Neural crest cell (in vitro differentiated cells): ENCODE data around the gene SEMA7A. TPM values are rescaled to one million over a fixed set of nuclear protein-coding genes. Genes with fewer than 3 reads are reported as not detected.

ENCODE experiments used
- DNase-seq: peaks from one replicate; pipeline ENCODE4 v3.0.0; 2021; ENCODE audit warnings: low read depth, mixed read lengths, low spot score
- H3K27ac Mint-ChIP-seq: one replicate; pipeline ENCODE4 v1.8.0; 2021; ENCODE audit warnings: mild to moderate bottlenecking, mixed read lengths; ENCODE audit not compliant: unreplicated experiment
- H3K27me3 Mint-ChIP-seq: 2 replicates; pipeline ENCODE4 v1.8.0; 2021; ENCODE audit warnings: low read depth, mild to moderate bottlenecking, mixed read lengths
- H3K36me3 Mint-ChIP-seq: 2 replicates; pipeline ENCODE4 v1.8.0; 2021; ENCODE audit warnings: low read depth, mild to moderate bottlenecking, mixed read lengths
- H3K4me1 Mint-ChIP-seq: 2 replicates; pipeline ENCODE4 v1.8.0; 2021; ENCODE audit warnings: mixed read lengths
- H3K4me3 Mint-ChIP-seq: one replicate; pipeline ENCODE4 v1.8.0; 2021; ENCODE audit warnings: mild to moderate bottlenecking, mixed read lengths
- H3K9me3 Mint-ChIP-seq: 2 replicates; pipeline ENCODE4 v1.8.0; 2021; ENCODE audit warnings: mixed read lengths
- total RNA-seq: library from RNA; stranded (reverse); gene quantifications from 2 replicates; pipeline ENCODE4 v1.2.1, GENCODE V29; 2021
- TF ChIP-seq, protein P1 (sequence below): fragments of 200-600 bp; sonication (generic); conservative IDR thresholded peaks from 2 replicates; pipeline ENCODE4 v1.5.0; 2021; ENCODE audit warnings: antibody characterized with exemption, mild to moderate bottlenecking

The SEMA7A gene
- total RNA-seq, 1 donor from 2014 or later = 14.4 TPM

- no peak overlapping the region for H3K4me3 Mint-ChIP-seq
- no peak for DNase-seq
- H3K9me3 Mint-ChIP-seq = no peaks in the 10 kb centered on the region
- no peaks in the 10 kb centered on the region for H3K36me3 Mint-ChIP-seq
- H3K27ac Mint-ChIP-seq = no peak overlapping the region
- H3K4me1 Mint-ChIP-seq = peaks cover 19% of the 10 kb centered on the region
- peaks cover 15% of the 10 kb centered on the region for H3K27me3 Mint-ChIP-seq
- TF ChIP-seq, protein P1, sequence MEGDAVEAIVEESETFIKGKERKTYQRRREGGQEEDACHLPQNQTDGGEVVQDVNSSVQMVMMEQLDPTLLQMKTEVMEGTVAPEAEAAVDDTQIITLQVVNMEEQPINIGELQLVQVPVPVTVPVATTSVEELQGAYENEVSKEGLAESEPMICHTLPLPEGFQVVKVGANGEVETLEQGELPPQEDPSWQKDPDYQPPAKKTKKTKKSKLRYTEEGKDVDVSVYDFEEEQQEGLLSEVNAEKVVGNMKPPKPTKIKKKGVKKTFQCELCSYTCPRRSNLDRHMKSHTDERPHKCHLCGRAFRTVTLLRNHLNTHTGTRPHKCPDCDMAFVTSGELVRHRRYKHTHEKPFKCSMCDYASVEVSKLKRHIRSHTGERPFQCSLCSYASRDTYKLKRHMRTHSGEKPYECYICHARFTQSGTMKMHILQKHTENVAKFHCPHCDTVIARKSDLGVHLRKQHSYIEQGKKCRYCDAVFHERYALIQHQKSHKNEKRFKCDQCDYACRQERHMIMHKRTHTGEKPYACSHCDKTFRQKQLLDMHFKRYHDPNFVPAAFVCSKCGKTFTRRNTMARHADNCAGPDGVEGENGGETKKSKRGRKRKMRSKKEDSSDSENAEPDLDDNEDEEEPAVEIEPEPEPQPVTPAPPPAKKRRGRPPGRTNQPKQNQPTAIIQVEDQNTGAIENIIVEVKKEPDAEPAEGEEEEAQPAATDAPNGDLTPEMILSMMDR = no peak
Observed at GRCh38 chr15:74377831-74378766, 55.7 kb downstream of the SEMA7A start.

GRCh38 chr15:74376825-74377581 lies 56.8 kb downstream of the SEMA7A start:
- DNase-seq = no peak
- no peak overlapping the region for H3K4me3 Mint-ChIP-seq
- H3K9me3 Mint-ChIP-seq = no peaks in the 10 kb centered on the region
- H3K36me3 Mint-ChIP-seq = no peaks in the 10 kb centered on the region
- TF ChIP-seq, protein P1 = no peak
- peaks cover 20% of the 10 kb centered on the region for H3K27me3 Mint-ChIP-seq
- no peak overlapping the region for H3K27ac Mint-ChIP-seq
- H3K4me1 Mint-ChIP-seq = peaks cover 21% of the 10 kb centered on the region

DNA sequence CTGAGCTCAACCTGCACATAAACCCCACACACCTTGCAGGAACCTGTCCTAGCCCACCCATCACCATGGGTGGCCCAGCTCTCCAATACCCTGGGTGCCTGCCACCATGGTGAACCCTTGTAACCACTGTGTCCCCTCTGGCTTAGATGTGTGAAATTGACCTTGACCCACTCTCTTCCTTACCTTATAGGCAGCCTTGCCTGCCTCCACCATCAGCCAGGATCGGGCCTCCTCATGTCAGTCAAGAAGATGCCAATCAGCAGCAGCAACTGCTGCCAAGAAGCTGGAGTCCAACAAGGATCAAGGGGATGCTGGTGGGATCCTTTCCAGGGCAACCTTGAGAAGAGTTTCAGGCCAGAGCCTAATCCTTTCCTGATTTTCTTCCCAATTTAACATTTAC lies 57.5 kb downstream of the SEMA7A start:
- peaks cover 21% of the 10 kb centered on the region for H3K4me1 Mint-ChIP-seq
- no peaks in the 10 kb centered on the region for H3K9me3 Mint-ChIP-seq
- DNase-seq = no peak
- no peaks in the 10 kb centered on the region for H3K36me3 Mint-ChIP-seq
- no peak overlapping the region for H3K27ac Mint-ChIP-seq
- TF ChIP-seq, protein P1 = no peak
- peaks cover 26% of the 10 kb centered on the region for H3K27me3 Mint-ChIP-seq
- H3K4me3 Mint-ChIP-seq = no peak overlapping the region

- peak; percentile 89 for DNase-seq
- peaks cover 29% of the 10 kb centered on the region for H3K27me3 Mint-ChIP-seq
- H3K27ac Mint-ChIP-seq = no peak overlapping the region
- no peaks in the 10 kb centered on the region for H3K36me3 Mint-ChIP-seq
- peaks cover 21% of the 10 kb centered on the region for H3K4me1 Mint-ChIP-seq
- H3K9me3 Mint-ChIP-seq = no peaks in the 10 kb centered on the region
- peak overlapping the region; percentile 68 for H3K4me3 Mint-ChIP-seq
- TF ChIP-seq, protein P1 = peak; percentile 86
Observed at GRCh38 chr15:74375303-74375693, 58.5 kb downstream of the SEMA7A start.

- Mint-ChIP-seq H3K36me3 (no peaks in the 10 kb centered on the region), H3K4me1 (peaks cover 21% of the 10 kb centered on the region), H3K4me3 (peak overlapping the region; percentile 68), H3K27me3 (peaks cover 32% of the 10 kb centered on the region), H3K27ac (no peak overlapping the region), H3K9me3 (no peaks in the 10 kb centered on the region)
- DNase-seq = no peak
- TF ChIP-seq, protein P1 = no peak
Observed at GRCh38 chr15:74374648-74375302, 59.0 kb downstream of the SEMA7A start.
